Epithelial cell of proximal tubule (primary cell): ENCODE data around the gene RNF180. TPM values are rescaled to one million over a fixed set of nuclear protein-coding genes. Genes with fewer than 3 reads are reported as not detected.
A peak's percentile ranks its signal among the peaks of the same experiment; 100 is the strongest.

Source experiments
- DNase-seq: peaks from one replicate; pipeline ENCODE4 v3.0.0-alpha.2; 2011; ENCODE audit warnings: low read depth
- H3K4me3 ChIP-seq: 2 replicates; pipeline ENCODE4 v1.5.1; 2011; ENCODE audit warnings: low read depth, mild to moderate bottlenecking, low read length
- CTCF ChIP-seq: conservative IDR thresholded peaks from 2 replicates; pipeline ENCODE4 v1.5.1; 2012; ENCODE audit warnings: low read depth, mild to moderate bottlenecking, low read length
- total RNA-seq: library from RNA; depleted of rRNA; stranded (reverse); fragments of >200 nt; gene quantifications from 2 replicates; pipeline ENCODE4 v1.2.3, GENCODE V29; 2015

RNF180 gene
- total RNA-seq, 1 donor from 2014 or later: 4.6 TPM

GRCh38 chr5:64323591-64323990, 157.9 kb downstream of the RNF180 start:
- DNase-seq: no peak
- no peak overlapping the region for H3K4me3 ChIP-seq
- no peak for TF ChIP-seq CTCF

GRCh38 chr5:64330728-64331231, 165.1 kb downstream of the RNF180 start:
- no peak for TF ChIP-seq CTCF
- H3K4me3 ChIP-seq: no peak overlapping the region
- no peak for DNase-seq

GRCh38 chr5:64331597-64332277, 166.1 kb downstream of the RNF180 start:
- TF ChIP-seq CTCF: no peak
- no peak overlapping the region for H3K4me3 ChIP-seq
- DNase-seq: no peak

GRCh38 chr5:64333886-64334285, 168.2 kb downstream of the RNF180 start:
- peak; percentile 77 for DNase-seq
- H3K4me3 ChIP-seq: no peak overlapping the region
- no peak for TF ChIP-seq CTCF

GRCh38 chr5:64339769-64340168, 174.1 kb downstream of the RNF180 start:
- H3K4me3 ChIP-seq: no peak overlapping the region
- DNase-seq: no peak
- TF ChIP-seq CTCF: no peak

GRCh38 chr5:64340293-64340692, 174.7 kb downstream of the RNF180 start:
- TF ChIP-seq CTCF: no peak
- no peak overlapping the region for H3K4me3 ChIP-seq
- no peak for DNase-seq

- DNase-seq: no peak
- no peak for TF ChIP-seq CTCF
- no peak overlapping the region for H3K4me3 ChIP-seq
Measured at GRCh38 chr5:64341340-64341739, 175.7 kb downstream of the RNF180 start.
